Epidermal melanocyte (primary cell): ENCODE data around the gene CTTN.

Experiments
- DNase-seq: peaks from one replicate; pipeline ENCODE4 v3.0.0; 2011; ENCODE audit warnings: low spot score; ENCODE audit not compliant: insufficient read length

CTTN gene

GRCh38 chr11:70428701-70429427, 30.5 kb downstream of the CTTN start:
- DNase-seq, result no peak

- DNase-seq, result no peak
These were observed 31.0 kb downstream of the CTTN start for GRCh38 chr11:70429428-70429705.

DNA sequence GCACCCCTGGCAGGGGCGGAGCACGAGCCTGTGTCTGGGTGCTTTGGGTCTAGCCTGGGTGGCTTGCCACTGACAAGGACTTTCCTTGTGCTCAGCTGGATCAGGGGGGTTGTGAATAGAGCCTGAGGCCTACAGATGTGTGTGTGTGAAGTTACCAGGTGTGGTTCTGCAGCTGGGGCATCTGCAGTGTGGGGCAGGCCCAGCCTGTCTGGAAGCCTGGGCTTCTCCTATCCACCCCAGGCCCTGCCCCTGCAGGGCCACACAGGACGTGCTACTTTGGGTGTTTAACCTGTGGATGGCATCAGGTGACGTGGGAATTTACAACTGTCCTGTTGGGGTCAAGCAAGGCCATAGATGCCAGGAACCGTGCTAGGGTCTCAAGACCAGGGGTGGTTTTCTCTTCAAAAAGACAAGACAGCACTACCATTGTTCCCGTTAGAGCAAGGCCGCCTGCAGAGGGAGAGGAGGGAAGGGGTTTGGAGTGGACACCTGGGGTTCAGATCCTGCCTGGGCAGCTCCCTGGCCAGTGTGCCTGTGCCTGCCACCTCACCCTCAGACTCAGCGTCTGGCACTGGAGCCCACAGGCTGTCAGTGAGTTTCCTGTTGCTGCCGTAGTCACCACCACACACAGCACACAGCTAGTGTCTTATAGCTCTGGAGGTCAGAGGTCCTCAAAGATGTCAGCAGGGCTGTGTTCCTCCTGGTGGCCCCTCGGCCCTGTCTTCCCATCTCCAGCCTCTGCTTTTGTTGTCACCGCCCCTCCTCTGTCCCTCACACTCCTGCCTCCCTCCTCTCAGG, 31.6 kb downstream of the CTTN start:
- DNase-seq, result no peak

DNA sequence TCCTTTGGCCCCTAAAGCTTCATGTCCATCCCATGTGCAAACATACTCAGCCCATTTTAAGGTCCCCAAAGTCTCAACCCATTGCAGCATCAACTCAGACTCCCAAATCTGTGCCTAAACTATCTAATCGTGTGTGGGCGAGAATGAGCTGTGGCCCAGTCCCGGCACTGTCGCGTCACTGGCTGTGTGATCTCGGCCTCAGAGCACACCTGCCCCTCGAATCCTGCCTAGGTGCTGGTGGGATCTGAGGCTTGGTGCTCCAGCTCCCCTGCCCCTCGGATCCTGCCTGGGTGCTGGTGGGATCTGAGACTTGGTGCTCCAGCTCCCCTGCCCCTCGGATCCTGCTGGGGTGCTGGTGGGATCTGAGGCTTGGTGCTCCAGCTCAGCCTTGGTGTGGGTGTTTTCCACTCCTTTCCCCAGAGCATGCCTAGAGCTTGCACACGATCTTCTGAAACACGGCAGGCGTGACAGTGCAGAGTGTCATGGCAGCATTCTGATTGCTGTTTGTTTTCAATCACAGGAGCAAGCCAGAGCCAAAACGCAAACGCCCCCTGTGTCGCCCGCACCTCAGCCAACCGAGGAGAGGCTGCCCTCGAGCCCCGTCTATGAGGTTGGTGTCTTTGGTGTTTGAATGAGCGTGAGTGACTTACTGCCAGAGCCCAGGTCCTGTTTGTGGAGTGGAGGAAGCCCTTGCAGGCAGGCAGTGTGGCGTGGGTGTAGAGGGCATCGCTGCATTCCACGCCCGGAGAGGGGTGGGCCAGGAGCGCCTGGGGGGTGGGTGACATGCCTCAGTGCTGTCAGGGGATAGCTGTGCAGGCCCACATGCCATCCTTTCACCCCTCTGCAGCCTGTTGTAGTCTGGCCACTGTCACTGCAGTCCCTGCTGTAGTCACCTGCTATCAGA, 32.6 kb downstream of the CTTN start:
- DNase-seq, result no peak

GRCh38 chr11:70431611-70432010, 33.3 kb downstream of the CTTN start:
- DNase-seq, result no peak

DNA sequence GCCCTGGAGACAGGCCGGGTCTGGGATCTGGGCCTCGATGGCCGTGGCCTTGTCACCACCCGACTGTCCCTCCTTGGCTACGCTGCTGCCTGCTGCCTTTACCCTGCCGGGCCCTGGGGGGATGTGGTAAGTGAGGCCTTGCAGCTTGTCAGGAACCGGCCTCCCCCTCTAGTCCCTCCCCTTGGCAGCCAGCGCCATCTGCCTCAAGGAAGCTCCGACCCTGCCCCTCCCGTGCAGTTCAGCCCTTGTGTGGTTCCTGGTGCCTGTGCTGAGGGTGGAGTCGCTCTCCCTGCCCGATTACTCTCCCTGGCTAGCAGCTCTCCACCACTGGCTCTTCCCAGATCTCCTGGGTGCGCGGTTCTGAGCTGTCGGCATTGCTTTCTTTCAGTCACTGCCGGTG, 33.7 kb downstream of the CTTN start:
- no peak for DNase-seq

- DNase-seq, result no peak
These were observed 34.3 kb downstream of the CTTN start for GRCh38 chr11:70432580-70432979.

GRCh38 chr11:70433038-70433437, 34.7 kb downstream of the CTTN start:
- DNase-seq, result no peak

- no peak for DNase-seq
These were observed 35.2 kb downstream of the CTTN start for GRCh38 chr11:70433526-70433925.

DNA sequence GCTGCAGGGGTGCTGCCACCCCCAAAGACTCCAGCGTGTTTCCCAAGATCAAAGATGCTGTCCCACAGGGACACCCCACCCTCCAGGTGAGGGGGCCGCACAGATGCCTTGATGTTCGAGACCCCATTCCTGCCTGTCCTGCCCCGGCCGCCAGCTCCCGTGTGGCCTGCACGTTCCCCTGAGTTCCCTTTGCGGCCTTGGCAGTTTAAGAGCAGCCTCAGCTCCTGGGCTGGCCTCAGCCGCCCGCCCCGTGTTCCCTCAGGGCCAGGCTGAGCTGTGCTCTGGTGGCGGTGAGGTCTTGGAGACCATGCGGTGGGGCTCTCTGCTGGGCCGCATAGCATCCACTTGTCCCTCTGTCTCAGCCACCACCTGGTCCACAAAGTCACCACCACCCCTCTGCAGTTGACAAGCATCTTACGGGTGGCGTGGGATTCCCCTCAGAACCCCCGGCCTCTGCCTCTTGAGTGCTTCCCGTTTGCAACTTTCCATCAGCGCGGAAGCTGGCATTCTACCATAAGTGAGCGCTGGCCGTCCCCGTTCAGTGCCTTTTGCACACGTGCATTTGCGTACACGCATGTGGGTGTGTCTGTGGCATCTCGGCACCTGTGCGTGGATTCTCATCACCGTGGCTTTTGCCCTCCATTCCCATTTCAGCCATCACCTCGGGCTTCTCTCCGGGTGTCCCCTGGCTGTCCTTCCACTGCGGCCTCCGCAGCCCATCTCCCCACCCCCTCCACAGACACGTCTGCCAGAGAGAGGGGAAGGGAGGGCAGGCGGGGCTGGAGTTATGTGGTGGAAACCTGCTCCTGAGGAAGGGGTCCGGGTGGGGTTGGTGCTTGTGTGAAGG, 35.9 kb downstream of the CTTN start:
- no peak for DNase-seq

DNA sequence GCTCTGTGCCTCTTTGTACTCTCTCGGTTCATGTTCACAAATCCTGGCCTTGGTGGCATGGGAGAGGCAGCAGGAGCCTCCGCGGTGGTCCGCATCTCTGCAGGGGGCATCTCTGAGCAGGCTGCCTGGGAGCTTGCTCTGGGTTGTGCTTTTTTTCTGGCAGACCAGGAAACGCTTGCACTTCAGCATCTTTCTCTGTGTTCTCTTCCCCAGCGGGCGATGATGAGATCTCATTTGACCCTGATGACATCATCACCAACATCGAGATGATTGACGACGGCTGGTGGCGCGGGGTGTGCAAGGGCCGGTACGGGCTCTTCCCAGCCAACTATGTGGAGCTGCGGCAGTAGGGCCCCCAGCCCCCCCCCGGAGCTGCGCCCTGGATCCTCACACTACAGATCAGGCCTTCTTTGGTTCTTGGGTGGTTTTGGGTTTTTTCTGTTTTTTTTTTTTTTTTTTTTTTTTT, 36.5 kb downstream of the CTTN start:
- no peak for DNase-seq

- no peak for DNase-seq
These were observed 37.0 kb downstream of the CTTN start for GRCh38 chr11:70435361-70435760.

GRCh38 chr11:70435765-70436500, 37.6 kb downstream of the CTTN start:
- DNase-seq, result no peak

- no peak for DNase-seq
These were observed 38.2 kb downstream of the CTTN start for GRCh38 chr11:70436501-70436860.

DNA sequence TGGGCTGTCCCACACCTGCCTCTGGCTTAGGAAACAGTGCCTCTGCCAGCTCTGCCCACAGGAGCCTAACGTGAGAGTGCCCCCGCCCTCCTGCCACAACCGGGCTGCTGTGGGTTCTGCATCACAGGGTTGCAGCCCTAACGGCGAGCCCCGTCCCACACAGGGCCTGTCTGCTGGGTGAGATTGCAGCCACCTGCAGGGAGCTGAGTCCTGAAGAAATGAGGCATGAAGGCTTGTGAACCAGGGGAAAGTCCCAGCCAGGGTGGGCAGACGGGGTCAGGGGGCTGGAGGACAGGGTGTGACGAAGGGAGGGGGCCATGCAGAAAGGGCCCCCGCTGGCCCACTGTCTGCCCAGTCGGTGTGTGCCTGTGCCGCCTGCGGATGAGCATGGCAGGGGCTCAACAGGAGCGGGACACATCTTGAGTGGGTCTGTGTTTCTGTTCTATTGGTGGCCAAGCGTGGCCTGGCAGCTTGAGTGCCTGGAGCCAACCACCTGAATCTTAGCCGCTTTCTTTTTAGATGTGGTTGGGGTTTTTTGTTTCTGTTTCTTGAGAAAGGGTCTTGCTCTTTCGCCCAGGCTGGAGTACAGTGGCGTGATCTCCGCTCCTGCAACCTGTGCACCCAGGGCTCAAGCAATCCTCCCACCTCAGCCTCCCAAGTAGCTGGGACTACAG, 38.9 kb downstream of the CTTN start:
- DNase-seq, result no peak

- DNase-seq, result no peak
These were observed 41.9 kb downstream of the CTTN start for GRCh38 chr11:70440206-70440605.

GRCh38 chr11:70443773-70444030, 45.4 kb downstream of the CTTN start:
- DNase-seq, result no peak

DNA sequence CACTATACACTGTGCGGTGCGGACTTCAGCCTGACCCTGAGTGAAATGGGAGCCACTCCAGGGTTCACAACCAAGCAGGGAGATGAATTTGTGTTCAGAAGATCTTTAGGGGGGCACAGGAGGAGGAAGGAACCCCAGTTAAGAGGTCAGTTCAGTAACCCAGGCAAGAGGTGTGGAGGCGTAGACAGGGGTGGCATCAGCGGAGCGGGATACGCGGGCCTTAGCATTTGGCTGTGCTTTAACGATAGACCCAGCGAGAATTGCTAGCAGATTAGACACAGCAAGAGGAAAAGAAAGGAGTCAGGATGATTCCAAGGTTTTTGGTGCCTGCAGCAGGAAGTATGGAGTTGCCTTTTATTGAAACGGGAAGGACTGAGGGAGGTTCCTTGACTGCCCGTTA, 46.8 kb downstream of the CTTN start:
- DNase-seq, result no peak

- DNase-seq, result no peak
These were observed 47.3 kb downstream of the CTTN start for GRCh38 chr11:70445605-70446004.

DNA sequence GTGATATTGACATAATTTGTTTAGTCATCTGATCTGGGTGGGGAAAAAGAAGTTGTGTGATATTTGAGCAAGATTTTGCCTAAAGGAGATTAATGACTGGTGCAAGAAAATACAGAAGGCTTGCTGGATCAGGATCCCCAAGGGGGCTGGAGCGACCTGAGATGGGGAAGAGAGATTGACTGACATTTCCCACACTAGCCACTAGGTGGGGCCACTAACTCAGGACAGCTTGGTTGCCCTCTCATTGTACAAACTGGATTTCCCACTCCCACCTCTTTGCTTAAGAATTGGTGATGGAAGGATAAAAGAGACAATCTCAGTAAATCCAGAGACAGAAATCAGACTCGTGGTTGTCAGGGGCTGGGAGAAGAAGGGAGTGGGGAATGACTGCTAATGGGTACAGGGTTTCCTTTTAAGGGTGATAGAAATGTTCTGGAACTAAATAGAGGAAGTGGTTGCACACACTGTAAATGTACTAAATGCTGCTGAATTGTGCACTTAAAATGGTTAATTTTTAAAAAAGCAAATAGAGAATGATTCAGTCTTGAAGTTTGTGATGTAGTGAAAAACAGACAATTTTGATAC, 50.7 kb downstream of the CTTN start:
- DNase-seq, result no peak
